ENCODE data around the gene PPIL4. TPM values are rescaled to one million over a fixed set of nuclear protein-coding genes. Genes with fewer than 3 reads are reported as not detected.

Gene PPIL4
- total RNA-seq, 4 donors from 2014 or later, result 10.2 to 57.2 (median 43.2) TPM

DNA sequence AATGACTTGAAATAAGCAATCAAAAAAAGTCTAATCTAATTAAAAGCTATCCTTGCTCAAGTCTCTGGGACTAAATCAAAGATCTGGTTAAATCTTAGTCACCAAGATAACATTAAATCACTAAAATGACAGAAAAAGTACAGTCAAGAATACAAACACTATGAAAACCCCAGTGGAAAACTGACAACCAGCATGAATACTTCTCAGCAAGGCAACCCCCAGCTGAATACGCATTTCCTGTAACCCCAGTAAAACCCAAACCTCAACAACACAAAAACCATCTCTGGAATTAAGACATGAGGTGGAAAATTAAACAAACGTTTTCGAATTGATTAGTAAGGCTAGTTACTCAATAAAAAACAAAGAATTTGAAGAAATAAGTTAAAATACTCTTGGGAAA is 37.4 kb downstream of the PPIL4 start:
- no peak for DNase-seq
- no peaks in the 10 kb centered on the region for H3K36me3 ChIP-seq
- H3K27me3 ChIP-seq, result no peaks in the 10 kb centered on the region
- no peak overlapping the region for H3K4me3 ChIP-seq
- TF ChIP-seq, protein P1, sequence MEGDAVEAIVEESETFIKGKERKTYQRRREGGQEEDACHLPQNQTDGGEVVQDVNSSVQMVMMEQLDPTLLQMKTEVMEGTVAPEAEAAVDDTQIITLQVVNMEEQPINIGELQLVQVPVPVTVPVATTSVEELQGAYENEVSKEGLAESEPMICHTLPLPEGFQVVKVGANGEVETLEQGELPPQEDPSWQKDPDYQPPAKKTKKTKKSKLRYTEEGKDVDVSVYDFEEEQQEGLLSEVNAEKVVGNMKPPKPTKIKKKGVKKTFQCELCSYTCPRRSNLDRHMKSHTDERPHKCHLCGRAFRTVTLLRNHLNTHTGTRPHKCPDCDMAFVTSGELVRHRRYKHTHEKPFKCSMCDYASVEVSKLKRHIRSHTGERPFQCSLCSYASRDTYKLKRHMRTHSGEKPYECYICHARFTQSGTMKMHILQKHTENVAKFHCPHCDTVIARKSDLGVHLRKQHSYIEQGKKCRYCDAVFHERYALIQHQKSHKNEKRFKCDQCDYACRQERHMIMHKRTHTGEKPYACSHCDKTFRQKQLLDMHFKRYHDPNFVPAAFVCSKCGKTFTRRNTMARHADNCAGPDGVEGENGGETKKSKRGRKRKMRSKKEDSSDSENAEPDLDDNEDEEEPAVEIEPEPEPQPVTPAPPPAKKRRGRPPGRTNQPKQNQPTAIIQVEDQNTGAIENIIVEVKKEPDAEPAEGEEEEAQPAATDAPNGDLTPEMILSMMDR (IDR thresholded peaks at IDR 0.05), result no peak
- no peak for TF ChIP-seq POLR2A (IDR thresholded peaks at IDR 0.05)
- no peaks in the 10 kb centered on the region for H3K4me1 ChIP-seq
- no peaks in the 10 kb centered on the region for H3K9me3 ChIP-seq
- no peak overlapping the region for H3K27ac ChIP-seq
- intact Hi-C loops (cut with DNase I; ENCODE audit: low total_unique reads), result no loop called here

DNA sequence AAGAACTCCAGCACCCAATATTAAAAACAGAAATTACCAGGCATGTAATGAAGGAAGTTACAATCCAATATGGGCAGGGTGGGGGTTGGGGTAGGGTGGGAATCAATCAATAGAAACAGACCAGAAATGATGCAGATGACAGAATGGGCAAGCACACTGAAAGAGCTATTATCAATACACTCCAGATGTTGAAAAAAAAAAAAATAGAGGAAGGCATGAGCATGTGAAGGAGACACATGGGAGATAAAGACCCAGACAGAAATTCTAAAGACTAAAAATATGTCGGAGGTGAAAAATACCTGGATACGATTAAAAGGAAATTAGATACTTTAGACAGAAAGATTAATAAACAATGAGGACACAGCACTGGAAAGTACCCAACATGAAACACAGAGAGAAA is 42.0 kb downstream of the PPIL4 start:
- no peaks in the 10 kb centered on the region for H3K9me3 ChIP-seq
- no peaks in the 10 kb centered on the region for H3K36me3 ChIP-seq
- TF ChIP-seq, protein P1 (IDR thresholded peaks at IDR 0.05), result no peak
- TF ChIP-seq POLR2A (IDR thresholded peaks at IDR 0.05), result no peak
- no peak for DNase-seq
- no peak overlapping the region for H3K27ac ChIP-seq
- H3K4me1 ChIP-seq, result no peaks in the 10 kb centered on the region
- H3K4me3 ChIP-seq, result no peak overlapping the region
- no peaks in the 10 kb centered on the region for H3K27me3 ChIP-seq
- intact Hi-C loops (cut with DNase I; ENCODE audit: low total_unique reads), result no loop called here

DNA sequence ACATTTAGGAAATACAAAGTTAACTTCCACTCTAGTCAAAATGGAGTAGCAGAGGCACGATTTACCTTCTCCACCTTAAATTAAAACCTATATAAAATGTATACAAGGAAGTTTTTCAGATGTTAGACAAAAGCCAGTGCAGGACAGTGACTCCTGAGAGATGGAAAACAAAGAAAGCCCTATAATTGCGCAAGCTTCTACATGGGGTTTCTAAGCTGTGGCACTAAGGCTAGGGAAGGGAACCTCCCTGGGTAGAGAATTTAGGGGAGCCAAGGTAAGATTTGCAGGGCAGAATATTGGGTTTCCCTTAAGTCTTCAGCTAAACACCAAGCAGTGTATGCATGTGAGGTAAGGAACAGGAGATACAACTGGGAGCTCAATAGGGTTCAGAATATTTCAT is 42.6 kb downstream of the PPIL4 start:
- intact Hi-C loops (cut with DNase I; ENCODE audit: low total_unique reads), result no loop called here
- TF ChIP-seq, protein P1 (IDR thresholded peaks at IDR 0.05), result no peak
- no peak for TF ChIP-seq POLR2A (IDR thresholded peaks at IDR 0.05)
- DNase-seq, result no peak

DNA sequence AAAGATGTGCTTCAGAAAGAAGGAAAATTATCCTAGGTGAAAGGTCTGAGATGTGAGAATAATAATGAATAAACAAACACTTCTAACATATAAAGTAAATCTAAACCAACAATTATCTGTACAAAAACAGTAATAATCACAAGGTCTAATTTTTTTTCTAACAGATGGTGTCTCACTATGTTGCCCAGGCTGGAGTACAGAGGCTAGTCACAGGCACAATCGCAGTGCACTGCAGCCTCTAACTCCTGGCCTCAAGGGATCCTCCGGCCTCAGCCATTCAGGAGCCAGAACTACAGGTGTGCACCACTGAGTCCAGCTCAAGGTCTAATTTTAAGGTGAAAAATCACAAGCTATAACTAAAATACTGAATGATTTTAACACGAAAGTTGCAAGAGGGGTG is 44.1 kb downstream of the PPIL4 start:
- no peaks in the 10 kb centered on the region for H3K27me3 ChIP-seq
- H3K4me1 ChIP-seq, result no peaks in the 10 kb centered on the region
- intact Hi-C loops (cut with DNase I; ENCODE audit: low total_unique reads), result no loop called here
- TF ChIP-seq, protein P1 (IDR thresholded peaks at IDR 0.05), result no peak
- TF ChIP-seq POLR2A (IDR thresholded peaks at IDR 0.05), result no peak
- no peak for DNase-seq
- no peak overlapping the region for H3K4me3 ChIP-seq
- H3K9me3 ChIP-seq, result no peaks in the 10 kb centered on the region
- no peaks in the 10 kb centered on the region for H3K36me3 ChIP-seq
- no peak overlapping the region for H3K27ac ChIP-seq

More for the DNA sequence above, 42.6 kb downstream of the PPIL4 start:
- Histone ChIP-seq H3K36me3 (no peaks in the 10 kb centered on the region), H3K27me3 (no peaks in the 10 kb centered on the region), H3K9me3 (no peaks in the 10 kb centered on the region), H3K4me3 (no peak overlapping the region), H3K27ac (no peak overlapping the region), H3K4me1 (no peaks in the 10 kb centered on the region)

DNA sequence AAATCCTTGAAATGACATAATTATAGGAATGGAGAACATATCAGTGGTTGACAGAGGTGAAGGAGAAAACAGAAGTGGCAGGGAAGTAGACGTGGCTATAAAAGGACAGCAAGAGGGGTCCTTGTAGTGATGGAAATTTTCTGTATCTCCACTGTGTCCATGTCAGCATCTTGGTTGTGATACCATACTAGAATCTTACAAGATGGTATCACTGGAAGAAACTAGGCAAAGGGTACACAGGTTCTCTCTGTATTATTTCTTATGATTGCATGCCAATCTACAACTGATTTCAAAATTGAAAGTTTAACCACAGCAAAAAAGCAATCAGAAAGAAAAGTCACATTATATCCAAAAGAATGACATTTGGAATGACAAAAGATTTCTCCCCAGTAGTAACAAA is 44.6 kb downstream of the PPIL4 start:
- TF ChIP-seq POLR2A (IDR thresholded peaks at IDR 0.05), result no peak
- TF ChIP-seq, protein P1 (IDR thresholded peaks at IDR 0.05), result no peak
- no peaks in the 10 kb centered on the region for H3K9me3 ChIP-seq
- intact Hi-C loops (cut with DNase I; ENCODE audit: low total_unique reads), result no loop called here
- no peak for DNase-seq
- no peaks in the 10 kb centered on the region for H3K27me3 ChIP-seq
- H3K4me3 ChIP-seq, result no peak overlapping the region
- no peaks in the 10 kb centered on the region for H3K4me1 ChIP-seq
- H3K27ac ChIP-seq, result no peak overlapping the region
- no peaks in the 10 kb centered on the region for H3K36me3 ChIP-seq

All from uterus (tissue), 4 donors.